Fibroblast of the aortic adventitia (primary cell): Measurements from ENCODE around the gene MCM3AP. TPM values are rescaled to one million over a fixed set of nuclear protein-coding genes. Genes with fewer than 3 reads are reported as not detected.
"Not testable (repeated sequence)": the region's sequence is repeated elsewhere in the genome, so short reads cannot be mapped to it uniquely, and the experiment has no call there.

Source experiments
- DNase-seq: peaks from one replicate; pipeline ENCODE4 v3.0.0-alpha.2; 2010; ENCODE audit warnings: low read depth
- H3K4me3 ChIP-seq: 2 replicates; pipeline ENCODE4 v1.5.1; 2011; ENCODE audit warnings: low read depth, mild to moderate bottlenecking, control low read depth, low read length, moderate library complexity
- total RNA-seq: library from RNA; depleted of rRNA; stranded (reverse); fragments of >200 nt; gene quantifications from 2 replicates; pipeline ENCODE4 v1.2.3, GENCODE V29; 2012; ENCODE audit warnings: low replicate concordance
- TF ChIP-seq, protein P1 (sequence below): IDR thresholded peaks from 2 replicates; pipeline ENCODE4 v1.5.1; 2011; ENCODE audit warnings: mild to moderate bottlenecking, low read length, control low read depth, inconsistent platforms; ENCODE audit not compliant: insufficient read depth

MCM3AP gene
- total RNA-seq, 1 donor = 66.4 TPM

DNA sequence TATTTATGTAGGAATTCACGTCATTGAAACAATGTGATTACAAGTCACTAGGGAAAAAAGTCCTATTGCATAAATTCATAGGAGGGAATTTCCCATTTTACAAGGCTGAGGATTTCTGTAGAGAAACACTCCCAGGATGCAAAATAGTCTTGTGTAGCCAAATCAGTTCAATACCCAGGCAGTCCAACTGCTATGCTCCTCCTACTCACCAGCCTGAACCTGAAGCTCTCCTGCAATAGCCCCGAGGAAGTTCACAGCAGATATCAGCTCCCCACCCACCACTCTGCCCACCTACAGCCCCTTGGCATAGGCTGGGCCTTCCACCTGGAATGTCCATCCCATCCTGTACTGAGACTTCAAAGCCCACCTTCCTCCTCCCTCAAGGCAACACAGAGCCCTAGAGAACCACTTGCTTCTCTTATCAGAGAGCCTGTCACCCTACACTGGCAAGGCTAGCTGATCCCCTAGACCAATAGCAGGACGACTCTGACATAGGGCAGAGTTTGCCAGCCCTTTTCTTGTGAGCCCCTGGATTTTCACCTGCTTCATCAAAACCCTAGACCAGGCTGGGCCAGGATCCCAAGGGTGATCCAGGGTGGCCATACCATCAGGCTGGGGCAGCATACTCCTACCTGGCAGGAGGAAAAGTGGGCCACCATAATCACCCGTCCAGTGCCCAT is 58.4 kb downstream of the MCM3AP start:
- DNase-seq = peak; percentile 89
- H3K4me3 ChIP-seq = peak overlapping the region; percentile 92
- TF ChIP-seq, protein P1, sequence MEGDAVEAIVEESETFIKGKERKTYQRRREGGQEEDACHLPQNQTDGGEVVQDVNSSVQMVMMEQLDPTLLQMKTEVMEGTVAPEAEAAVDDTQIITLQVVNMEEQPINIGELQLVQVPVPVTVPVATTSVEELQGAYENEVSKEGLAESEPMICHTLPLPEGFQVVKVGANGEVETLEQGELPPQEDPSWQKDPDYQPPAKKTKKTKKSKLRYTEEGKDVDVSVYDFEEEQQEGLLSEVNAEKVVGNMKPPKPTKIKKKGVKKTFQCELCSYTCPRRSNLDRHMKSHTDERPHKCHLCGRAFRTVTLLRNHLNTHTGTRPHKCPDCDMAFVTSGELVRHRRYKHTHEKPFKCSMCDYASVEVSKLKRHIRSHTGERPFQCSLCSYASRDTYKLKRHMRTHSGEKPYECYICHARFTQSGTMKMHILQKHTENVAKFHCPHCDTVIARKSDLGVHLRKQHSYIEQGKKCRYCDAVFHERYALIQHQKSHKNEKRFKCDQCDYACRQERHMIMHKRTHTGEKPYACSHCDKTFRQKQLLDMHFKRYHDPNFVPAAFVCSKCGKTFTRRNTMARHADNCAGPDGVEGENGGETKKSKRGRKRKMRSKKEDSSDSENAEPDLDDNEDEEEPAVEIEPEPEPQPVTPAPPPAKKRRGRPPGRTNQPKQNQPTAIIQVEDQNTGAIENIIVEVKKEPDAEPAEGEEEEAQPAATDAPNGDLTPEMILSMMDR = no peak

DNA sequence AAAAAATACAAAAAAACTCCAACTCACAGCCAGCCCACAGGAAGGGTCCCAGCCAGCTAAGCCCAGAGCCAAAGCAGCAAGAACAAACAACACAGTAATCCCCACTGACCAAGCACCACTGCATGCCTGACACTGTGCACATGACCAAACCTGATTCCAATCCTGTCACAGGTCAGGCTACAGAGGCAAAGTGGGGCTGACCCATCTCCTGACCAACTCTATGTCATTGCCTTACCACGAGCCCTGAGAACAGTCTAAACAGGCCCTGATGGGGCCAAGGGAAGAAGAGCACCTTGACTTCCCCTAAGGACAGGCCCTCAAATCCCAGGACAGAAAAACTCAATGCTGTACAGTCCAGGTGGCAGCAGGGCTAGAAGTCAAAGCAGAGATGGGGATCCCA is 59.3 kb downstream of the MCM3AP start:
- TF ChIP-seq, protein P1 = no peak
- H3K4me3 ChIP-seq = peak overlapping the region; percentile 92
- DNase-seq = peak; percentile 29

DNA sequence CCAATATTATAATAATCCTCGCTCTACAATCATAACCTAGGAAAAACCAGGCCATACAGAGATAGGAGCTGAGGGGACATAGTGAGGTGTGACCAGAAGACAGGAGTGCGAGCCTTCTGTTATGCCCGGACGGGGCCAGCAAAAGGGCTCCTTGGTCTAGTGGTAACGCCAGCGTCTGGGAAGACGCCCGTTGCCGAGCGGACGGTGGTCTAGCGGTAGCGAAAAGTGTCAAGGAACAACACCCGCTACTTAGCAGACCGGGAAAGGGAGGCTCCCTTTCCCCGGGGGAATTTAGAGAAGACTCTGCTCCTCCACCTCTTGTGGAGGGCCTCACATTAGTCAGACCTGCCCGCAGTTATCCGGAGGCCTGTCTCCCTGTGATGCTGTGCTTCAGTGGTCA is 61.8 kb downstream of the MCM3AP start:
- not testable (repeated sequence) for H3K4me3 ChIP-seq, DNase-seq

DNA sequence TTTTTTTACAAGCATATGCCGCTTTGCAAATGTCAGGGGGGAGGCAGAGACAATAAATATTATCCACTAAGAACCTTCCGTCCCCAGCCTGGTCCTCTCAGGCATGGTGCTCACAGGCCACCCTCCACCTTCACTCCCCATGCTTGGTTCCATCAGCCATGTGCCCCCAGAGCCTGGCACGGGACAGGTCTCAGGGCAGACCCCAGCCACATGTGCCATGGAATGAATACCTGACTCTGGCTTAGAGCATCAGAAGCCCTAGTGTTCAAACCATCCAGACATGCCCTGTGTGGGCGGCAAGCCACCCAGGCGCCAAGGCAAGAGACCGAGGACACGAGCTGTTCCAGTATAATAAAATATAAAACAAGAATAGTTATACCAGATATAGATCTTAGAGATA is 62.2 kb downstream of the MCM3AP start:
- DNase-seq = no peak
- H3K4me3 ChIP-seq = no peak overlapping the region
- TF ChIP-seq, protein P1 = no peak

DNA sequence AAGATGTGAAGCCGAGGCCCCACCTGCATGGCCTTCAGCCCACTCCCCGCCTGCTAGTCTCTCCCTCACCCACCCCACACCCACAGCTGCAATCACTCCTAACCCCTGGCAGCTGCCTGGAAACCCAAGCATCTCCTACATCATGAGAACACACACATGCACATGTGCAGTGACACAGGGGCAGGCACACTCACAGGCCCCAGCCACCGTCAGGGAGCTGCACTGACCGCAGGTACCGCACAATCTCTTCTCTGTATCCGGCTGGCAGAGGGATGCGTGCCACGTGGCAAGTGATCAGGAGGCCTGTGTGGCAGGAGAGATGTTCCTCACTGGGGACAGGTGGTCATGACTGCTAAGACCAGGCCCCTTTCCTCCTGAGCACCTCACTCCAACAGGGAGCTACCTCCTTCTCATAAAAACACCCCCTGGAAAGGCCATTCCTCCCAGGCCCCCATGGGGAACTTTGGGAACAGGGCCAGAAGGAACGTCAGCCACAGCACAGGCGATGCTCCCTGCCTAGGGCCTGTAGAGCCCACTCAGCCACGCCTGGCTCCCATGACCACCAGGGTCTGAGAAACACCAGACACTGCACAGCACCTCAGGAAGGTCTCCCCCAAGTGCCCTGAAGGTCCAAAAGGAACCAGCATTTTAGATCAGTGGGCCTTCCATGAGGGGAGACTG is 62.8 kb downstream of the MCM3AP start:
- TF ChIP-seq, protein P1 = no peak
- no peak overlapping the region for H3K4me3 ChIP-seq
- no peak for DNase-seq

DNA sequence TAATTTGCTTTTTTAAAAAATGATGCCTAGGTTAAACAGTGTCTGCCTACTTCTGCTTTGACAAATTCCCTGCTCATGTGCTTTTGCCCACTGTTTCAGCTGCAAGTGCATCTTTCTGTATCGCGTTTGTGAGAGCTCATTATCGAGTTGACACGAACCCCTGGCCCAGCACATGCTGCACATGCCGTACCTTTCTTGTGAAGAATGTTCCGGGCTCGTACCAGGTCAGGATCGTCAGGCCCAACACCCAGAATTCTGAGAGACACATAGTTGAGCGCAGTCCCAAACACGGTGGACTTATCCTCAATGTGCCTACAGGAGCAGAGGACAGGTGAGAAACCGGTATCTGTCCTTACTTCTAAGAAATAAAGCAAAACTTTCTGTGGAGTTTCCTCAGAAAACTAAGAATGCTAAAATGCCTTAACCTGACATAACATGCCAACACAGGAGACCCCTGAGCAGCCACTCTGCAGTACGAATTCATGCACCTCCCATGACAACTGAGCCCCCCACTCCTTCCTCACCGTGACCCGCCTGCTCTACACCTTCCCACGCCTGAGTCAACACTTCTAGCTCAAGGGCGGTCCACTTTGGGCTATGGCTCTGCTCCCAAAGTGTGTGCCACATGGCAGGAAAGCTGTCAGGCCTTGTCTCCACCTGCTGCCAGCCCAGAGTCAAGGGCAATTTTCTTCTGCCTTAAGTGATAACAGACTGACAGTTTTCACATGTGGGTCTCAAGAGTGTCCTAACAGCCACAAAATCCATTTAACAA is 63.6 kb downstream of the MCM3AP start:
- no peak overlapping the region for H3K4me3 ChIP-seq
- no peak for DNase-seq
- TF ChIP-seq, protein P1 = no peak

DNA sequence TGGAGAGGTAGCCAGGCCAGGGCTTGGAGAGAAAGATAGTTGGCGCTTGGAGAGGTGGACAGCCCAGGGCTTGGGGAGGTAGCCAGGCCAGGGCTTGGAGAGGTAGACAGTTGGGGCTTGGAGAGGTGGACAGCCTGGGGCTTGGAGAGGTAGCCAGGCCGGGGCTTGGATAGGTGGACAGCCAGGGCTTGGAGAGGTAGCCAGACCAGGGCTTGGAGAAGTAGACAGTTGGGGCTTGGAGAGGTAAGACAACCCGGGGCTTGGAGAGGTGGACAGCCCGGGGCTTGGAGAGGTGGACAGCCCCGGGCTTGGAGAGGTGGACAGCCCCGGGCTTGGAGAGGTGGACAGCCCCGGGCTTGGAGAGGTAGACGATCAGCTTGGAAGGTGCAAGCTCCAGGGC is 64.6 kb downstream of the MCM3AP start:
- no peak overlapping the region for H3K4me3 ChIP-seq
- TF ChIP-seq, protein P1 = no peak
- no peak for DNase-seq
